Adrenal gland (tissue), 12 donors: ENCODE data around the gene FBXO10. TPM values are rescaled to one million over a fixed set of nuclear protein-coding genes. Genes with fewer than 3 reads are reported as not detected.
"Not testable (repeated sequence)": the region's sequence is repeated elsewhere in the genome, so short reads cannot be mapped to it uniquely, and the experiment has no call there.

ENCODE experiments used
- DNase-seq, 7 donors: peaks; one replicate each; pipeline ENCODE4 v3.0.0-alpha.2; 2019 to 2020
- H3K27ac ChIP-seq, 5 donors: fragments of 200-600 bp; sonication (generic) in 4 of 5; 1 replicate in 3 of 5; 2 replicates in 2 of 5; pipeline versions ENCODE4 v1.5.1 to v1.8.0; 2016 to 2020; ENCODE audit warnings: mild to moderate bottlenecking in 1 of 5
- H3K27me3 ChIP-seq: fragments of 200-600 bp; 2 replicates; pipeline ENCODE4 v1.8.0; 2021
- H3K36me3 ChIP-seq, 2 donors: fragments of 200-600 bp; replicated peaks in 1 of 2; 1 replicate in 1 of 2; 2 replicates in 1 of 2; pipeline versions ENCODE4 v1.5.1 to v1.8.0; 2018 to 2022
- H3K4me1 ChIP-seq, 2 donors: fragments of 200-600 bp; replicated peaks in 1 of 2; 1 replicate in 1 of 2; 2 replicates in 1 of 2; pipeline versions ENCODE4 v1.5.1 to v1.8.0; 2018 to 2021
- H3K4me3 ChIP-seq, 4 donors: fragments of 200-600 bp; sonication (generic) in 3 of 4; one replicate each; pipeline ENCODE4 v1.5.1; 2016 to 2018
- H3K9me3 ChIP-seq, 3 donors: fragments of 200-600 bp; sonication (generic) in 1 of 3; replicated peaks in 1 of 3; 1 replicate in 2 of 3; 2 replicates in 1 of 3; pipeline versions ENCODE4 v1.5.1 to v1.8.0; 2016 to 2021
- POLR2A ChIP-seq, 2 donors: fragments of 450-650 bp; IDR thresholded peaks; one replicate each; pipeline ENCODE4 v1.6.1; 2017; ENCODE audit warnings: antibody characterized with exemption in 2 of 2, mild to moderate bottlenecking in 2 of 2, moderate library complexity in 1 of 2
- WGBS, 4 donors: extraction: QIAGEN DNeasy Blood & Tissue Kit in 2 of 4; methylation state at CpG; one replicate each; pipeline versions ENCODE4 v1.1.5 to v1.1.7; 2013 to 2017; 5-methylcytosine and 5-hydroxymethylcytosine counted together
- intact Hi-C, 2 donors: fragments of 100-400 bp; cut with DNase I; formaldehyde crosslinking; loops; one replicate each; pipeline versions ENCODE4 v1.14.1 to v1.15.0; 2022 to 2023
- polyA plus RNA-seq, 3 donors: library from polyadenylated mRNA; stranded (reverse); fragments of 200-250 nt in 2 of 3; fragments of 350-450 nt in 1 of 3; fragmentation: Illumina TruSeq in 1 of 3; extraction: RNeasy Lipid Tissue Mini Kit (QIAGEN cat#74804) in 1 of 3; gene quantifications; one replicate each; pipeline ENCODE4 v1.2.3, GENCODE V29; 2013 to 2014
- total RNA-seq, 9 donors: library from RNA; depleted of rRNA in 4 of 9; stranded (reverse); fragments of >200 nt in 4 of 9; fragments of 120-200 nt in 1 of 9; fragmentation: NEBNext Ultra II Directional in 1 of 9; extraction: Animal tissue kit (Norgen Biotek cat#: 25700) in 1 of 9; gene quantifications; one replicate each; pipeline versions ENCODE4 v1.1.0 to v1.2.4, GENCODE V29; 2013 to 2023
- TF ChIP-seq, protein P1 (sequence below), 6 experiments: fragments of 450-650 bp in 4 of 6; fragments of 200-600 bp in 2 of 6; sonication (generic) in 1 of 6; IDR thresholded peaks; 1 replicate in 5 of 6; 2 replicates in 1 of 6; pipeline versions ENCODE4 v1.5.1 to v1.8.0; 2016 to 2021; ENCODE audit warnings: antibody characterized with exemption in 6 of 6, mild to moderate bottlenecking in 2 of 6, moderate library complexity in 1 of 6
- donor health status: healthy with polysubstance abuse.
- donor health status: Bipolar disorder and iron deficiency.
- donor health status: DM: yes; HTN: yes; CAD: no.
- donor health status: DM: no; HTN: no; CAD: no.
- donor health status: DM: no; HTN: no; CAD: no.
- donor health status: DM: yes; HTN: yes; CAD: no.

FBXO10 gene
- total and polyA plus RNA-seq, 12 donors: 7.2 to 86.6 (median 12.3) TPM

DNA sequence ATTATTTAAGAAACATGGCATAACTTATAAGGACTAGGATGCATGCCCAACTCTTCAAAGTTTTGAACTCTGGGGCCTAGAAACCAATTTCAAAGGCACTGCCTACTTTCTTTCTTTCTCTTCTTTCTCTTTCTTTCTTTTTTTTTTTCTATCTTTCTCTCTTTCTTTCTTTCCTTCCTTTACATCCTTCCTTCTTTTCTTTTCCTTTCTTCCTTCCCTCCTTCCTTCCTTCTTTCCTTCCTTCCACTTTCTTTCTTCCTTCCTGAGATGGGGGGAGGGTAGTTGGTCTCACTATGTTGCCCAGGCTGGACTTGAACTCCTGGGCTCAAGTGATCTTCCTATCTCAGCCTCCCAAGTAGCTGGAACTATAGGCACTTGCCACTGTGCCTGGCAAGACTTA is 32.1 kb upstream of the FBXO10 start:
- no peak overlapping the region for H3K4me3 ChIP-seq
- no peaks in the 10 kb centered on the region for H3K9me3 ChIP-seq
- TF ChIP-seq, protein P1, sequence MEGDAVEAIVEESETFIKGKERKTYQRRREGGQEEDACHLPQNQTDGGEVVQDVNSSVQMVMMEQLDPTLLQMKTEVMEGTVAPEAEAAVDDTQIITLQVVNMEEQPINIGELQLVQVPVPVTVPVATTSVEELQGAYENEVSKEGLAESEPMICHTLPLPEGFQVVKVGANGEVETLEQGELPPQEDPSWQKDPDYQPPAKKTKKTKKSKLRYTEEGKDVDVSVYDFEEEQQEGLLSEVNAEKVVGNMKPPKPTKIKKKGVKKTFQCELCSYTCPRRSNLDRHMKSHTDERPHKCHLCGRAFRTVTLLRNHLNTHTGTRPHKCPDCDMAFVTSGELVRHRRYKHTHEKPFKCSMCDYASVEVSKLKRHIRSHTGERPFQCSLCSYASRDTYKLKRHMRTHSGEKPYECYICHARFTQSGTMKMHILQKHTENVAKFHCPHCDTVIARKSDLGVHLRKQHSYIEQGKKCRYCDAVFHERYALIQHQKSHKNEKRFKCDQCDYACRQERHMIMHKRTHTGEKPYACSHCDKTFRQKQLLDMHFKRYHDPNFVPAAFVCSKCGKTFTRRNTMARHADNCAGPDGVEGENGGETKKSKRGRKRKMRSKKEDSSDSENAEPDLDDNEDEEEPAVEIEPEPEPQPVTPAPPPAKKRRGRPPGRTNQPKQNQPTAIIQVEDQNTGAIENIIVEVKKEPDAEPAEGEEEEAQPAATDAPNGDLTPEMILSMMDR (IDR thresholded peaks at IDR 0.05): no peak
- TF ChIP-seq POLR2A (IDR thresholded peaks at IDR 0.05): no peak
- DNase-seq: no peak
- no peak overlapping the region for H3K27ac ChIP-seq
- H3K27me3 ChIP-seq: no peaks in the 10 kb centered on the region
- intact Hi-C loops: loop anchor here in 1 of 2 donors (10.0 kb wide), 1 partner anchor 127 kb away; no protein-coding TSS in a partner anchor
- no peaks in the 10 kb centered on the region for H3K4me1 ChIP-seq
- H3K36me3 ChIP-seq: no peaks in the 10 kb centered on the region

DNA sequence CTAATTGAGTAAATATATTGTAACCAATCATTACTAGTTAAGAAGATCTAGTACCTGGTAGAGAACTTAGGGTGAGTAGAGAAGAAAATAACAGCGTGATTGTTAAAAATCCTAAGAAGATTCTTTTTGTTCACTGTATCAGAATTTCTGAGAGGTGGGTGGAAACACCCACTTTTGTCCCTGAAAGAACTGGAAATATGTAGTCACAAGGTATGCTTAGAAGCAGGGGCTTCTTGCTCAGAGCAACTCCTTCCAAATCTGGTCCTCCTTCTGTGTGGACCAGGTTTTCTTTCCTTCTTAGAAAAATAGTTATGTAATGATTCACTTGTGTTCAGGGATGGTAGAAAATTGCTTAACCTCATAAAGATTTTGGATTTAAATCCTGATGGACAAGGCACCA is 28.1 kb upstream of the FBXO10 start:
- intact Hi-C loops: loop anchor here in 1 of 2 donors (10.0 kb wide), 1 partner anchor 131 kb away; no protein-coding TSS in a partner anchor
- 78 to 88% (median 80%) methylated on average over 1 of the region's 1 CpG for WGBS, 4 donors

GRCh38 chr9:37602817-37603216 is 26.6 kb upstream of the FBXO10 start:
- H3K4me3 ChIP-seq: no peak overlapping the region
- H3K4me1 ChIP-seq: no peaks in the 10 kb centered on the region
- peak in 5 of 7 donors; percentile 17 to 53 (median 29) for DNase-seq
- intact Hi-C loops: loop anchor here in 1 of 2 donors (10.0 kb wide), 1 partner anchor 132 kb away; no protein-coding TSS in a partner anchor
- WGBS, 4 donors: 45 to 55% (median 48%) methylated on average over 4 to 5 of the region's 5 CpGs
- no peaks in the 10 kb centered on the region for H3K9me3 ChIP-seq
- no peak for TF ChIP-seq POLR2A (IDR thresholded peaks at IDR 0.05)
- no peak overlapping the region for H3K27ac ChIP-seq
- H3K27me3 ChIP-seq: no peaks in the 10 kb centered on the region
- no peaks in the 10 kb centered on the region for H3K36me3 ChIP-seq

More for the DNA sequence above, 28.1 kb upstream of the FBXO10 start:
- TF ChIP-seq, protein P1 (IDR thresholded peaks at IDR 0.05): no peak
- no peak for TF ChIP-seq POLR2A (IDR thresholded peaks at IDR 0.05)
- H3K27ac ChIP-seq: no peak overlapping the region
- H3K9me3 ChIP-seq: no peaks in the 10 kb centered on the region
- no peaks in the 10 kb centered on the region for H3K27me3 ChIP-seq
- no peak overlapping the region for H3K4me3 ChIP-seq
- no peaks in the 10 kb centered on the region for H3K4me1 ChIP-seq
- DNase-seq: no peak
- H3K36me3 ChIP-seq: no peaks in the 10 kb centered on the region

- H3K9me3 ChIP-seq, H3K36me3 ChIP-seq, DNase-seq, H3K27ac ChIP-seq, H3K4me1 ChIP-seq, H3K27me3 ChIP-seq, H3K4me3 ChIP-seq: not testable (repeated sequence)
- WGBS, 4 donors: 80 to 96% (median 89%) methylated on average over 4 of the region's 4 CpGs
- intact Hi-C loops: loop anchor here in 1 of 2 donors (10.0 kb wide), 1 partner anchor 133 kb away; no protein-coding TSS in a partner anchor
Measured at GRCh38 chr9:37602061-37602460, 25.9 kb upstream of the FBXO10 start.

DNA sequence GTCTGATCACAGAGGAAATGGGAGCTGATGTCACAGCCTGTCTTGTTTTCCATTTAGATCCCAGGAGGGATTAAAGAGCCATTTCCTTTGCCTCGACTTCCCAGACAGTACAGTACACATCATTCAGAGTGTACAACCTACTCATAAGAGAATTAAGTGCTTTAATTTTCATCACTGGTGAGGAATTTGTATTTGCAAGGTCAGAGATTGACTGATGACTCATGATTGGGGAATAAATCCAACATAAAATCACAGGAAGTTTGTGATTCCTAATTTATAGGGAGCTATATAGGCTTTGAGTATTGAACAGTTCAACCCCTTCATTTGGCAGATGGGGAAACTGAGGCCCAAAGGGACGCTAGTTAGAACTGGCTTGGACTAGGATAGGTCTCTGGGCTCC is 20.3 kb upstream of the FBXO10 start:
- Histone ChIP-seq H3K9me3 (no peaks in the 10 kb centered on the region), H3K36me3 (no peaks in the 10 kb centered on the region), H3K4me1 (peaks cover 3 to 10% of the 10 kb centered on the region in 2 donors), H3K27ac (no peak overlapping the region), H3K4me3 (no peak overlapping the region), H3K27me3 (no peaks in the 10 kb centered on the region)
- TF ChIP-seq POLR2A (IDR thresholded peaks at IDR 0.05): no peak
- TF ChIP-seq, protein P1 (IDR thresholded peaks at IDR 0.05): no peak
- intact Hi-C loops: no loop called here
- DNase-seq: no peak
- 31 to 49% (median 41%) methylated on average over 2 of the region's 2 CpGs for WGBS, 4 donors
